Calu3 (cell line): ENCODE data around the gene ARHGAP22. TPM values are rescaled to one million over a fixed set of nuclear protein-coding genes. Genes with fewer than 3 reads are reported as not detected.

Source experiments
- BruUV-seq: library from RNA; stranded (reverse); fragments of 400-500 nt; replicated peaks from 2 replicates; lab custom pipeline; 2021; lab: Mats Ljungman, UMichigan
- CTCF ChIA-PET: fragments of 300-600 bp; sonication (Branson Sonifier 250); formaldehyde crosslinking; loops from one replicate; lab custom pipeline; 2022; ENCODE audit warnings: antibody characterized with exemption; lab: Charles Lee
- DNase-seq: peaks from one replicate; pipeline ENCODE4 v3.0.0; 2022
- H3K27ac Mint-ChIP-seq: one replicate; pipeline ENCODE4 v1.8.0; 2022; ENCODE audit warnings: mixed read lengths; ENCODE audit not compliant: unreplicated experiment
- H3K27me3 Mint-ChIP-seq: one replicate; pipeline ENCODE4 v1.8.0; 2022; ENCODE audit warnings: mixed read lengths; ENCODE audit not compliant: unreplicated experiment
- H3K36me3 Mint-ChIP-seq: one replicate; pipeline ENCODE4 v1.8.0; 2022; ENCODE audit warnings: mild to moderate bottlenecking, moderate library complexity, mixed read lengths; ENCODE audit not compliant: insufficient read depth, unreplicated experiment
- H3K4me1 Mint-ChIP-seq: one replicate; pipeline ENCODE4 v1.8.0; 2022; ENCODE audit warnings: mild to moderate bottlenecking, low read depth, mixed read lengths; ENCODE audit not compliant: unreplicated experiment
- H3K4me3 Mint-ChIP-seq: one replicate; pipeline ENCODE4 v1.8.0; 2022; ENCODE audit warnings: mild to moderate bottlenecking, low read depth, moderate library complexity, mixed read lengths; ENCODE audit not compliant: unreplicated experiment
- H3K9me3 Mint-ChIP-seq: one replicate; pipeline ENCODE4 v1.8.0; 2022; ENCODE audit warnings: low read depth, mixed read lengths; ENCODE audit not compliant: unreplicated experiment
- intact Hi-C: fragments of 100-400 bp; cut with micrococcal nuclease; formaldehyde crosslinking; loops from one replicate; pipeline ENCODE4 v1.10.0; 2022; ENCODE audit not compliant: unreplicated experiment
- total RNA-seq: library from RNA; stranded (reverse); gene quantifications from 2 replicates; pipeline ENCODE4 v1.2.3, GENCODE V29; 2022
- TF ChIP-seq, protein P1 (sequence below): fragments of 200-600 bp; IDR thresholded peaks from one replicate; pipeline ENCODE4 v1.8.0; 2022; ENCODE audit warnings: antibody characterized with exemption; ENCODE audit not compliant: unreplicated experiment

Gene ARHGAP22
- total RNA-seq, 1 experiment from 2014 or later = 1.0 TPM

DNA sequence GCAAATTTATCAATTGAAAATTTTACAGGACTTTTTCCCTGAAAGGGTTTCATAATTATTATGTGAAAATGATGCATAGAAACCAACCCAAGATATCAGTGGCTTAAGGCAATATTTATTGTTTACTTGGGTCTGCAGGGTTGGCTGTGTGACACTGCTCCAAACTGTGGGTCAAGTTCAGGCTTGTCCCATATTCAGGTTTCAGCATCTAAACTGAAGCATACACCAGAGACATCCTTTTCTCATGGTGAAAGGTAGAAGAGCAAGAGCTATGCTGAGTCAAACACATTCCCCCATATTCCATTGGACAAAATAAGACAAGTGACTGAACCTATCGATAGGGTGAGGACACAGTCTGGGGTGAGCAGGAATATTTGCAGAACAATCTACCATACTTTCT lies 187.5 kb downstream of the ARHGAP22 start:
- no TSS peak for BruUV-seq
- no peak overlapping the region for H3K27ac Mint-ChIP-seq
- no peak for DNase-seq
- H3K36me3 Mint-ChIP-seq = no peaks in the 10 kb centered on the region
- TF ChIP-seq, protein P1, sequence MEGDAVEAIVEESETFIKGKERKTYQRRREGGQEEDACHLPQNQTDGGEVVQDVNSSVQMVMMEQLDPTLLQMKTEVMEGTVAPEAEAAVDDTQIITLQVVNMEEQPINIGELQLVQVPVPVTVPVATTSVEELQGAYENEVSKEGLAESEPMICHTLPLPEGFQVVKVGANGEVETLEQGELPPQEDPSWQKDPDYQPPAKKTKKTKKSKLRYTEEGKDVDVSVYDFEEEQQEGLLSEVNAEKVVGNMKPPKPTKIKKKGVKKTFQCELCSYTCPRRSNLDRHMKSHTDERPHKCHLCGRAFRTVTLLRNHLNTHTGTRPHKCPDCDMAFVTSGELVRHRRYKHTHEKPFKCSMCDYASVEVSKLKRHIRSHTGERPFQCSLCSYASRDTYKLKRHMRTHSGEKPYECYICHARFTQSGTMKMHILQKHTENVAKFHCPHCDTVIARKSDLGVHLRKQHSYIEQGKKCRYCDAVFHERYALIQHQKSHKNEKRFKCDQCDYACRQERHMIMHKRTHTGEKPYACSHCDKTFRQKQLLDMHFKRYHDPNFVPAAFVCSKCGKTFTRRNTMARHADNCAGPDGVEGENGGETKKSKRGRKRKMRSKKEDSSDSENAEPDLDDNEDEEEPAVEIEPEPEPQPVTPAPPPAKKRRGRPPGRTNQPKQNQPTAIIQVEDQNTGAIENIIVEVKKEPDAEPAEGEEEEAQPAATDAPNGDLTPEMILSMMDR = no peak
- H3K27me3 Mint-ChIP-seq = no peaks in the 10 kb centered on the region
- CTCF ChIA-PET = no interaction called here
- H3K4me3 Mint-ChIP-seq = no peak overlapping the region
- intact Hi-C loops = no loop called here
- H3K4me1 Mint-ChIP-seq = peaks cover 14% of the 10 kb centered on the region
- peaks cover 2% of the 10 kb centered on the region for H3K9me3 Mint-ChIP-seq

DNA sequence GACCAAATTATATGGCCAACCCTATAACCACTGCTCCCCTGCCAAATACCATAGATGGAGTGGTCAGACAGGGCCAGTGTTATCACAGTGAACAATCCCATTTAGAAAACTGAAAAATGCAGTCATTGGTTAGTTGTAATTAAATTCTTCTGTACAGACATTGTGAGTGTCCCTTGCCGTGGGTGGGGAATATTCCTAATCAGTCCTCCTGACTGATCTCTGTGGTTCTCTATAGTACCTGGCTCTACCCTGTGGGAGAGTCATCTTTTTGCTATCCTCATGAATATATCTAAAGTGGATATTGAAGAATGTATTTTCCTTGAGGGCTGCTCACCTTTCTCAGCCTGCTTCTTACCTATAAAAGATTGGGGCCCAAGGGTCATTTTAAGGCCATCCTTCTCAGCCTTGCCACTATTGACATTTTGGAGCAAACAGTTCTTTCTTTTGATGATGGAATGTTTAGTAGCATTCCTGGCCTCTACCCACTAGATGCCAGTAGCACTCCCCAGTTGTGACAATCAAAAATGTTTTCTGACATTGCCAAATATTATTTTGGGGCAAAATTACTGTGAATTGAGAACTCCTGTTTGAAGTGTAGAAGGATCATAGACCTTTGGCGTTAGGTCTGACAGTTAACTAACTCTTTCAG lies 188.2 kb downstream of the ARHGAP22 start:
- Mint-ChIP-seq H3K4me3 (no peak overlapping the region), H3K9me3 (peaks cover 3% of the 10 kb centered on the region), H3K4me1 (peaks cover 14% of the 10 kb centered on the region), H3K36me3 (no peaks in the 10 kb centered on the region), H3K27me3 (no peaks in the 10 kb centered on the region), H3K27ac (no peak overlapping the region)
- no peak for DNase-seq
- CTCF ChIA-PET = no interaction called here
- no TSS peak for BruUV-seq
- TF ChIP-seq, protein P1 = no peak
- intact Hi-C loops = no loop called here

DNA sequence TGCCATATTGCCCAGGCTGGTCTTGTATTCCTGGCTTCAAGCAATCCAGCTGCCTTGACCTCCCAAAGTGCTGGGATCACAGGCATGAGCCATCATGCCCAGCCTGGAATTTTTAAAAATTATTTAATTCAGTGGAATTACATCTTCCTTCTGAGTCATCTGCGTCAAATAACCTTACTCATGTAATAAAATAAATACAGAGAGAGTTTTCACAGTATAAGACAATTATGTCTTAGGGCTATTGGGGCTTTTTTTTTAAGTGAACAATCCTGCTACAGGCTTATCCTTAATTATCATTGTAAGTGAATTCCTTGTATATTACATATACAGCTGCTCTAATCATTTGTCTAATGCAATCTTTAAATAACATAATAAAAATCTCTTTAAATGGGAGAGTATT lies 190.1 kb downstream of the ARHGAP22 start:
- no peak overlapping the region for H3K27ac Mint-ChIP-seq
- no peak overlapping the region for H3K4me3 Mint-ChIP-seq
- CTCF ChIA-PET = interaction anchor here (0.7 kb wide), 1 partner anchor 98 kb away, joined by 10 read pairs; no protein-coding TSS in a partner anchor
- H3K4me1 Mint-ChIP-seq = peaks cover 14% of the 10 kb centered on the region
- peaks cover 3% of the 10 kb centered on the region for H3K9me3 Mint-ChIP-seq
- intact Hi-C loops = no loop called here
- TF ChIP-seq, protein P1 = no peak
- no TSS peak for BruUV-seq
- H3K27me3 Mint-ChIP-seq = no peaks in the 10 kb centered on the region
- no peak for DNase-seq
- no peaks in the 10 kb centered on the region for H3K36me3 Mint-ChIP-seq

GRCh38 chr10:48414160-48414559 lies 190.7 kb downstream of the ARHGAP22 start:
- CTCF ChIA-PET = interaction anchor here (0.6 to 0.7 kb wide), 2 partner anchors 19 to 97 kb away, joined by 3 to 10 read pairs; no protein-coding TSS in a partner anchor
- intact Hi-C loops = no loop called here
- H3K27me3 Mint-ChIP-seq = no peaks in the 10 kb centered on the region
- peaks cover 14% of the 10 kb centered on the region for H3K4me1 Mint-ChIP-seq
- H3K9me3 Mint-ChIP-seq = peaks cover 3% of the 10 kb centered on the region
- TF ChIP-seq, protein P1 = no peak
- H3K27ac Mint-ChIP-seq = no peak overlapping the region
- H3K4me3 Mint-ChIP-seq = no peak overlapping the region
- no TSS peak for BruUV-seq
- no peak for DNase-seq
- no peaks in the 10 kb centered on the region for H3K36me3 Mint-ChIP-seq
